ENCODE data around the gene UBE2H. TPM values are rescaled to one million over a fixed set of nuclear protein-coding genes. Genes with fewer than 3 reads are reported as not detected.

Gene UBE2H
- total RNA-seq, 1 donor = 59.5 TPM

DNA sequence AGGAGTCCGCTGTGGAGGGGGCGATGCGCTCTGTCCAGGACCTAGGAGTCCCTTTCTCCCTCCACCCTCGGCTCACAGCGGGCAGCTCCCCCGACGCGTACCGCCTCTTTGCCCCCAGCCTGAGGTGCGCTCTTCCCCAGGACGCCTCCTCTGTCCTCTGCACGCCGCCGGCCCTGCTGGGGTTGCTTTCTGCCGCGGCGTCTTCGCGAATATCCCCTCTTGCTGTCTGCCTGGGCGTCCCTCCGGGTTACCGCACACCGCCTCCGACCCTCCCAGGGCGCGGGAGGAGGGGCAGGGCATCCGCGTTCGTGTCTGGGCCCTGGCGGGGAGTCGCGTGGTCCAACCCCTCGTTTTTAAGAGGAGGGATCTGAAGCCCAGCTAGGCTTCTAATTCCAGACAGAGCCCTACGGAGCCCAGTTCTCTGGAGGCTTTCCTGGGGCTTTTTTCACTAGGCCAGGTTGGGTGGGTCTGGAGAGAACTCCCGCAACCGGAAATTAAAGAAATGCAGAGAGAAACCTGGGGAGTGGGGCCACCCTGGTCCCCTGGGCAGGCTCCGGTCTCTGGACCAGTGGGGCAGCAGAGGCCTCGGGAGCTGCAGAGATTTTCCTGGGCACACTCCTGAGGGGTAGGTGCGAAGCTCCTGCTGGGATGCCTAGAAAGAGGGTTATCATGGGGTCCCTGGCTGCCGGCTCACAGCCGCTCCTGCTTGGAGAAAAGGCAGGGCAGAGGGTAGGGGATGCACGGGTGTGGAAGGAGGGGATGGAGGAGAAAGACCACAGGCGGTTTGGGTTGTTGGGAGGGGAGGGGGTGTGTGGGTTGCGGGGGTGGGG, 166.9 kb downstream of the UBE2H start:
- DNase-seq (ENCODE audit: low read depth) = no peak
- H3K4me3 ChIP-seq (ENCODE audit: low read depth, low read length) = no peak overlapping the region
- TF ChIP-seq, protein P1, sequence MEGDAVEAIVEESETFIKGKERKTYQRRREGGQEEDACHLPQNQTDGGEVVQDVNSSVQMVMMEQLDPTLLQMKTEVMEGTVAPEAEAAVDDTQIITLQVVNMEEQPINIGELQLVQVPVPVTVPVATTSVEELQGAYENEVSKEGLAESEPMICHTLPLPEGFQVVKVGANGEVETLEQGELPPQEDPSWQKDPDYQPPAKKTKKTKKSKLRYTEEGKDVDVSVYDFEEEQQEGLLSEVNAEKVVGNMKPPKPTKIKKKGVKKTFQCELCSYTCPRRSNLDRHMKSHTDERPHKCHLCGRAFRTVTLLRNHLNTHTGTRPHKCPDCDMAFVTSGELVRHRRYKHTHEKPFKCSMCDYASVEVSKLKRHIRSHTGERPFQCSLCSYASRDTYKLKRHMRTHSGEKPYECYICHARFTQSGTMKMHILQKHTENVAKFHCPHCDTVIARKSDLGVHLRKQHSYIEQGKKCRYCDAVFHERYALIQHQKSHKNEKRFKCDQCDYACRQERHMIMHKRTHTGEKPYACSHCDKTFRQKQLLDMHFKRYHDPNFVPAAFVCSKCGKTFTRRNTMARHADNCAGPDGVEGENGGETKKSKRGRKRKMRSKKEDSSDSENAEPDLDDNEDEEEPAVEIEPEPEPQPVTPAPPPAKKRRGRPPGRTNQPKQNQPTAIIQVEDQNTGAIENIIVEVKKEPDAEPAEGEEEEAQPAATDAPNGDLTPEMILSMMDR (IDR thresholded peaks at IDR 0.05; ENCODE audit: insufficient read depth, low read length) = no peak

DNA sequence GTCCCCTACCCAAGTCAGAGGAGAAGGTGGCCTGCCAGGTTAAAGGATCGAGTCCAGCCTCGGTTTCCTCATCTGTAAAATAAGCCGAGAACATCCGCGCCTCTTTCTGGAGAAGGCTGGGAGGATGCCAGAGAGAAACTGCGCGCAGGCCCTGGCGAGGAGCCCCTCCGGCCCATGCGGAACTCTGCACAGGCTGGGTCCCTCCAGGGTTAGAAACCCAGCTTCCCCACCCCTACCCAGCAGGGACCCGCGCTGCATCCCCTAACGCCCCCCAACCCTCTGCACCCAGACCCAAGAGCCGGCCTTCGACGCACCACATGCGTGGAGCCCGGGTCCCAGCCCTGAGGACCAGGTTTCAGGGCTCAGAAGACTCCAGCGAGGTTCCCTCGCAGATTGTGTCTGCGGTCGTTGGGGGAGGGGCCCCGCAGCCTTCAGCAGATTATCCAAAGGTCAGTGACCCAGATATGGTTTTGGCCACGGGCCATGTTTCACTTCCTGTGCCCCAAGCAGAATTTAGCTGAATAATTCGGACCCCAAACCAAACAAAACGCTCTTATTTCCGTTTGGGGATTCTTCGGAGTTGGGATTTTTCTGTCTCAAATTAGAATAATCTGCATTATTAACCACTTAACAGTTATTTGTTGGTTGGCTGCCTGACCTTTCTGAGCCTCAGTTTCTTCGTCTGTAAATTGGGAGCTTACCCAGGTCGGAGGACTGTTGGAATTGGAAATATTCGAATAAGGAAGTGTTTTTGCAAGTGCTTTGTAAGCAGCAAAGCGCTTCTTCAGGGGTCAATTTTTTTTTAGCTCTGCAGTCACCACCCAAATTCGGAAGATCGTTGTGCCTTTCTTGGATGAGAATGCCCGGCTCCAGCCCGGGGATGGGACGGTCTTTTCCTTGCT, 167.7 kb downstream of the UBE2H start:
- no peak overlapping the region for H3K4me3 ChIP-seq (ENCODE audit: low read depth, low read length)

DNA sequence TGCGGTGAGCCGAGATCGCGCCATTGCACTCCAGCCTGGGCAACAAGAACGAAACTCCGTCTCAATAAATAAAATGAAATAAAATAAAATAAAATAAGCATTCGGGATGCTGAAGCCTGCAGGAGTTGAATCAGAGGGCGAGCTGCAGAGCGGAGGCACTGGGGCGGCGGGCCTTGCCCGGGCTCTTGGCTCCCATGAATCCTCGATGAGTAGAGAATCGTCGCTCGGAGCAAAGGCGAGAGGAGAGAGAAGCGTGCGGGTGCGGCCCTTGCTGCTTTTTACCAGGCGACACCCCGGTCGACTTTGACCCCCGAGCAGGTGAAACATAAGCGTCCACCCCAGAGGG, 168.3 kb downstream of the UBE2H start:
- H3K4me3 ChIP-seq (ENCODE audit: low read depth, low read length) = no peak overlapping the region
- TF ChIP-seq, protein P1 (IDR thresholded peaks at IDR 0.05; ENCODE audit: insufficient read depth, low read length) = no peak
- DNase-seq (ENCODE audit: low read depth) = no peak

More for the DNA sequence above, 167.7 kb downstream of the UBE2H start:
- TF ChIP-seq, protein P1 (IDR thresholded peaks at IDR 0.05; ENCODE audit: insufficient read depth, low read length) = no peak
- DNase-seq (ENCODE audit: low read depth) = no peak

DNA sequence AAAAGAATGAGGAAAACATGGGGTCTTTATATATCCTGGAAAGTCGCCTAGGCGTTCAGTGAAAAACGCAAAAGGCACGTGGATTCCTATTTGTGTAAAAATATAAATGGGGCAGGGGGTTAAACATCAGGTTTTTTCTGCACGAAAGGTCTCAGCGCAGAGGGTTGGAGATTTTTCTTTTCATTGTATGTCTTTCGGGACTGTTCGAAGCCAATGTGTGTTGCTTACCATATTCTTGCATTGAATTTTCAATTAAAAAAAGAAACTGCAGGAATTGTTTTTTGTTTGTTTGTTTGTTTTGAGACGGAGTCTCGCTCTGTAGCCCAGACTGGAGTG, 169.2 kb downstream of the UBE2H start:
- H3K4me3 ChIP-seq (ENCODE audit: low read depth, low read length) = no peak overlapping the region
- DNase-seq (ENCODE audit: low read depth) = no peak
- TF ChIP-seq, protein P1 (IDR thresholded peaks at IDR 0.05; ENCODE audit: insufficient read depth, low read length) = no peak

DNA sequence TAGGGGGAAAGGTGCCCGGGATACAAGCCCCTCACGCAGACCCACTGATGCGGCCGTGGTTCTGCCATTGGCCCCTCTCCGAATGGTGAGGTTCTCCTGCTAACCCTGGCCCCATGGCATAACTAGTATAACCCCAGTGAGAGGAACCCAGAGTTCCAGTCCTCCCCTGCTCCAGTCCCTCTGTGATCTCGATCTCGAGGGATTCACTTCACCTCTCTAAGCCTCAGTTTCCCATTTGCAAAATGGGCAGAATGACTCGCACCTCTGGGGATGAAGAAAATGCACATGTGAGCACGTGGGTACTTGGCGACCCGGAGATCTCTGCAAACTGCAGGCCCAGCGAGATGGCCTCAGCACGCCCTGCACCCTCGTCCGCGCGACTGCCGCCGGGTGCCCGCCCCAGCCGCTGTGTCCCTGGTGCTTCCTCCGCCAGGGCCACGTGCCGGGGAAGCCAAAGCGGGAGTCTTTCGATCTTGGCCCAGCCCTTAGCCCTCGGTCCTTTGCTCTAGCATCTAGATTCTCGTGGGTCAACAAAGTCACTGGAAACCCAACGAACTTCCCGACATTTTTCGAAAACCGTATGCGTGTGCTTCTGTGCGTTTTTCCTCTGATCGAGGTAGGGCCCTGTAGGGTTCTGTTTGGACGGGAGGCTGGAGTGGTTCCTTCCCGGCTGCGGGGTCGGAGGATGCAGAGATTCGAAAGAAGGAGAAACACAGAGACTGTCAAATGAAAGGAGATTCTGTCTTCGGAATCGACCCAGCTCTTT, 169.8 kb downstream of the UBE2H start:
- TF ChIP-seq, protein P1 (IDR thresholded peaks at IDR 0.05; ENCODE audit: insufficient read depth, low read length) = no peak
- DNase-seq (ENCODE audit: low read depth) = peak; percentile 4
- no peak overlapping the region for H3K4me3 ChIP-seq (ENCODE audit: low read depth, low read length)

DNA sequence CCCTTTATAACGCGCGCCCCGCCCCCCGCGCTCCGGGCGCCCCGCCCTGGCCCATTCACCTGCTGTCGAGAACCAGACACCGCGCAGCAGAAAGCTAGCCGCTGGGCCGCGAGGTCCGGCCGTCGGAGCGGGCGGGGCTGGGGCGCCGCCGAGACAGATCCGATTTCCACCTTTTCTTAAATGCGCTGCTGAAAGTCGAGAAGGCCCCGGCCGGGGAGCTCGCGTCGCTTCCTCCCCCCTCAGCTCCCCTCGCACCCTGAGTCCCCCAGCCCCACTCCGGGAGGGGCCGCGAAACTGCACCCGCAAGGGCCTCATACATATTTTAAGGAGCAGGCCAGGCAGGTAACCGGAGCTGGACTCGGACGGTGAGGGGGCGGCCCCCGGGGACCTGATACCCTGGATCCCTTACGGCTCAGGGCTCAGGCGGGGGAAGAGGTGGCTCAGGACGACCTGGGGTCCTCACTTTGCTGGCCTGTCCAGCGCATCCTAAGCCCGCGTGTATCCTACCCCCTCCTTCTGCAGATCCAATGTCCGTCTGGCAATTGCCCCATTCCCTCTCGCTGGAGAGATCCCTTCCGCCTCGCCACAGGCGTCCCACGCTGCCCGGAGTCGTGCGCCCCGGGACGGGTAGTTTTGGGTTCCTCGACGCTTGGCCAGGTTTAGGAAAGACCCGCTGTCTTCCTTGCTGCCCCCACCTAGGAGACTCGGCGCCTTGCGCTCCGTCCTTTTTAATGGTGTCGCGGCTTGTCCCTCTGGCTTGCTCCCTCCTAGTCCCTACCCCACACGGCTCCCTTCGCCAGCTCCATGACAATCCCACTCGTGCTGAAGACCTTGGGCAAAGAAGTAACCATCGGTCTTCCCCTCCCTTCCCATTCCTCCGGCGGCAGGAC, 170.6 kb downstream of the UBE2H start:
- no peak for DNase-seq (ENCODE audit: low read depth)
- no peak overlapping the region for H3K4me3 ChIP-seq (ENCODE audit: low read depth, low read length)

More for the DNA sequence above, 170.6 kb downstream of the UBE2H start:
- TF ChIP-seq, protein P1 (IDR thresholded peaks at IDR 0.05; ENCODE audit: insufficient read depth, low read length) = no peak

Data from fibroblast of the aortic adventitia (primary cell).